GM13977 (cell line): ENCODE measurements around the gene RAD23A.
"Not testable (repeated sequence)": the region's sequence is repeated elsewhere in the genome, so short reads cannot be mapped to it uniquely, and the experiment has no call there.

Source experiments
- DNase-seq: peaks from one replicate; pipeline ENCODE4 v3.0.0; 2012; ENCODE audit warnings: low spot score
- CTCF ChIP-seq: IDR thresholded peaks from 2 replicates; pipeline ENCODE4 v1.5.1; 2012; ENCODE audit warnings: mild to moderate bottlenecking, control low read depth; ENCODE audit not compliant: insufficient read depth; ENCODE audit errors: extremely low read depth, missing control alignments
- in situ Hi-C: fragments of 300-500 bp; cut with MboI; formaldehyde crosslinking; loops from one replicate; pipeline ENCODE4 v1.12.0; 2022; ENCODE audit warnings: low sequenced_read_pairs, low pct_unique_long_range_greater_than_20kb, mixed read lengths, inconsistent platforms; ENCODE audit not compliant: unreplicated experiment

Gene RAD23A

GRCh38 chr19:12954612-12954962 is 8.9 kb downstream of the RAD23A start:
- in situ Hi-C loops = no loop called here
- no peak for TF ChIP-seq CTCF
- DNase-seq = no peak

GRCh38 chr19:12955575-12955974 is 9.9 kb downstream of the RAD23A start:
- DNase-seq, in situ Hi-C loops: not testable (repeated sequence)

- DNase-seq = no peak
- TF ChIP-seq CTCF = no peak
- in situ Hi-C loops = no loop called here
Observed at GRCh38 chr19:12955996-12956395, 10.3 kb downstream of the RAD23A start.

GRCh38 chr19:12956446-12957388 is 11.1 kb downstream of the RAD23A start, which contains the start of gene GADD45GIP1:
Gene GADD45GIP1 (minus strand): TSS chr19:12957223. CDS start chr19:12957212, 11 bp downstream.
- no peak for TF ChIP-seq CTCF
- DNase-seq = peak; percentile 88
- in situ Hi-C loops = no loop called here

- DNase-seq, in situ Hi-C loops: not testable (repeated sequence)
Observed at GRCh38 chr19:12957389-12957952, 11.8 kb downstream of the RAD23A start.

- in situ Hi-C loops = no loop called here
- TF ChIP-seq CTCF = no peak
- no peak for DNase-seq
Observed at GRCh38 chr19:12959481-12959880, 13.8 kb downstream of the RAD23A start.

GRCh38 chr19:12965017-12965811 is 19.6 kb downstream of the RAD23A start:
- in situ Hi-C loops = no loop called here
- TF ChIP-seq CTCF = peak; percentile 99
- DNase-seq = peak; percentile 87
